ENCODE data around the gene RAP2B.

RAP2B gene

GRCh38 chr3:153158961-153159735, 2.9 kb upstream of the RAP2B start:
- H3K4me3 ChIP-seq (ENCODE audit: low read length), result no peak overlapping the region
- DNase-seq (ENCODE audit: low read depth, low spot score), result no peak

DNA sequence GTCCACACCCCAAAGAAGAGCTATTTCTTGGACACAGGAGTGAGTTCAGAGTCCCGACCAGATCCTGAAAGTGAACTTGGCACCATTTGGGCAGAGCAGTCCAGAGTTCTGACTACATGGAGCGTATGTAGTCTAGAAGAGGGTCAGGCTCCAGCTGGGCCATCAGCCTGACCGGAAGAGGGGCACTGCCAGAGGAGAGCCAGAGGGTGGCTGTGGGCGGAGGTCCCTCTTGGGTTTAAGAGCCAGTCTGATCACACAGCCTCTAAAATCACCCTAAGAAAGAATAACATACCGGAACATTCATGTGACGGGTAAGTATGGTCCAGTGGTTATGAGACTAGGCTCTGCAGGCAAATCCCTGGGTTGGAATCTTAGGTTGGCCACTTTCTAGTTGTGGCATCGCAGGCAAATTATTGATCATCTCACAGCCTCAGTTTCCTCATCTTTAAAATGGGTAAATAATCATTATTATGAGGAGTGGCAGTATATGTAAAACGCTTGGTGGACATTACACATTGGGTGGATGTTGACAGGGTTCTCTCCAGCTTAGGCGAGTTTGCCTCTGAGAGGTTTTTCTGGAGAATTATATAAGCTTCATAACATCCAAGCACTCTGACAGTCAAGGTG, 2.1 kb upstream of the RAP2B start:
- DNase-seq (ENCODE audit: low read depth, low spot score), result no peak
- H3K4me3 ChIP-seq (ENCODE audit: low read length), result peak overlapping the region; percentile 88

DNA sequence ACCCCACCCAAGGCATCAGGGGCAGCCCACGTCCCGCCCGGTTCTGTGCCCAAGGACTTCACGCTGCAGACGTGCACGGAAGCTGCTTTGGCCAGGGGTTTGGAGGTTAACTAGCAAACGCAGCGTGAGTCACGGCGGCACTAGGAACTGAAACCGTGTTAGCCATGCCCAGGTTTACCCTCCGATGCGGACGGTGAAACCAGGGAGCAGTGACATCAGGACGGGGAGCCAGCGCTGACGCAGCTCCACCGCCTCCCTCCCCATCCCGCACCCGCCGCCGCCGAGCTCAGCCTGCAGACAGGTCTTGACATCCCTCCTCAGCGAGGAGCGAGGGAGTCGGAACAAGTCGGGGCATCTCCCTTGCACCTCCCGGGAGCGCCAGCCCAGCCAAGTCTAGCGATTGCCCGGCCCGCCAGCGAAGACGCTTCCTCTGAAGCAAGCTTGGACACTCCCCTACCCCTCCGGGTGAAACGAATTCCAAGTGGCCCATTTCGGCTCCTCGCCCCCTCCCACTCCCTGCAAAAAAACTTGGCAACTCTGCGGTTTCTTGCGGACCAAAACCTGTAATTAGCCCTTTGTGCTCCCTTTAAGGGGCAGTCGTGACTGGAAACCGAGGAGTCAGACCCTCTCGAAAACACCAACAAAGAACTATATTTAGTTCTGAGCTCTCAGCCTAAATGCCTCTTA, 1.4 kb upstream of the RAP2B start:
- peak overlapping the region; percentile 88 for H3K4me3 ChIP-seq (ENCODE audit: low read length)
- peak; percentile 9 for DNase-seq (ENCODE audit: low read depth, low spot score)

- DNase-seq (ENCODE audit: low read depth, low spot score), result peak; percentile 99
- H3K4me3 ChIP-seq (ENCODE audit: low read length), result peak overlapping the region; percentile 88
These were observed 800 bp upstream of the RAP2B start for GRCh38 chr3:153161138-153161713.

GRCh38 chr3:153162513-153163392, 727 bp downstream of the RAP2B start:
- peak overlapping the region; percentile 88 for H3K4me3 ChIP-seq (ENCODE audit: low read length)
- no peak for DNase-seq (ENCODE audit: low read depth, low spot score)

GRCh38 chr3:153163393-153163724, 1.3 kb downstream of the RAP2B start:
- DNase-seq (ENCODE audit: low read depth, low spot score), result no peak
- peak overlapping the region; percentile 88 for H3K4me3 ChIP-seq (ENCODE audit: low read length)

DNA sequence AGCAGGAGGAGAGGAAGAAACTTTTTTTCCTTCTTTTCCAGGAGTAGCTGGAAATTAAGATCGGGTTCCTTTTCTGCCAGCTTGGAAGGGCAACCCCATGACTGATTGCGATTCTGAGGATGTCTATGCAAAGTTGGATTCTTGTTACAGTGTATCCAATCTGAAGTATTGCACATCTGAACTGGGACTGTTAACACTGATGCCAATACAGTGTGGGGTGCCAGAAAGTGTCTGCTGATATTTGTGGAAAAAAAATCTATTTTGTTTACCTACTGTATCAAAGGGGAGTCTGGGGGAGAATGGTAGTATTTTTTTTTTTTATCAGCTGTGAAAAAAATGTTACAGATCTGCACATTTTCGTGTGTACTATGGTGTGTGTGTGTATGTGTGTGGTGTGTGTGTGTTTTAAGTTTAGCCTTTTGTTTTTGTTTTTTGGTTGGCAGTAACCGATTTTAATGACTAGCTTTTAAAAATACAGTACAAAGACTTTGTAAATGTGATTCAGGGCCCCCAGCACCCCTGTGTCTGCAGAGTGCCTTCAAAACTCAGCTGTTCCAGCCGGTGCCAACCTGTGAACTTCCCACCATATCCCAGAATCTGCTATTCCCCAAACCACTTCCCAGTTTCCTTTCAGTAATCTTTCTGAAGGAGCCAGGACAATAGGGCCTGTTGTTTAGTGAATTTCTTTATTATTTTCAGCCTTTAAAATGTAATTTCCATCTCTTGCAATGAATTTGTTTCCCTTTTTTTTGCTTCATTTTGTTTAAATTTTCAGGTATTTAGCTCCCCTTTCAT, 1.9 kb downstream of the RAP2B start:
- DNase-seq (ENCODE audit: low read depth, low spot score), result no peak
- H3K4me3 ChIP-seq (ENCODE audit: low read length), result no peak overlapping the region

GRCh38 chr3:153165261-153165681, 3.2 kb downstream of the RAP2B start:
- H3K4me3 ChIP-seq (ENCODE audit: low read length), result no peak overlapping the region
- peak; percentile 28 for DNase-seq (ENCODE audit: low read depth, low spot score)

DNA sequence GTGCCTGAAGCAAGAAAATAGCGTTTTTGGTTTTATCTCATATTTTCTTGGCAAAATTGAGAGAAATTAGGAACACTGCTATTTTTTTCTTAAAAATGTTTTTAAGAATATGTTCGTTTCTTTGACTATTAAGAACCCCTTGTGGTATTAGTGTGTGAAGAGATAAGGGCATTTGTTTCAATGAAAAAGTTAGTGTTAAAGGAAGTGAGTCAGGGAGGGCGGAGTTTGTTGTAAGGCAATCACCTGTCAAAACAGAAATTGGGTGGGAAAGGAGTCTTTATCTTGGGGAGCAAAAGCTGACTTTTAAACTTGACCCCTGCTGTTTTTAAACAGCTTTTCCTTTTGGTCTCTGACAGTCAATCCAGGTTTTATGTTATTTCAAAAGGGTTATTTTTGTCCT, 4.2 kb downstream of the RAP2B start:
- H3K4me3 ChIP-seq (ENCODE audit: low read length), result no peak overlapping the region
- DNase-seq (ENCODE audit: low read depth, low spot score), result peak; percentile 27

DNA sequence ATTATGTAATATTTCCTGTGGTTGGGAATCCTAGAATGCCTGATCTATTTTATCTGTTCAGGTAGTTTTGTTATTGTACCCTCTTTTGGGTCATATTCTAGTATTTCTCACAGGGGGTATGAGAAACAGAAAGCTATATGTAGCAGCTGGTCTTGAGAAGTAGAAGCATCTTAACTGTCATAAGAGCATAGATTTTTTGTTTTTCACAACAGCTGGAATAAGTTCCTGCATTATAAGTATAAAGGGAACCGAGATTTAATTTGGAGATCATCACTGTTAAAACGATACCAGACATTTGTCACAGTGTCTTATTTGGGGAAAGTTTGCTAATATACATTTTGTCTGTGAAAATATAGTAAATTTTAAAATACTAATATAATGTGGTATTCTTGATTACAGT, 4.8 kb downstream of the RAP2B start:
- no peak overlapping the region for H3K4me3 ChIP-seq (ENCODE audit: low read length)
- DNase-seq (ENCODE audit: low read depth, low spot score), result no peak

DNA sequence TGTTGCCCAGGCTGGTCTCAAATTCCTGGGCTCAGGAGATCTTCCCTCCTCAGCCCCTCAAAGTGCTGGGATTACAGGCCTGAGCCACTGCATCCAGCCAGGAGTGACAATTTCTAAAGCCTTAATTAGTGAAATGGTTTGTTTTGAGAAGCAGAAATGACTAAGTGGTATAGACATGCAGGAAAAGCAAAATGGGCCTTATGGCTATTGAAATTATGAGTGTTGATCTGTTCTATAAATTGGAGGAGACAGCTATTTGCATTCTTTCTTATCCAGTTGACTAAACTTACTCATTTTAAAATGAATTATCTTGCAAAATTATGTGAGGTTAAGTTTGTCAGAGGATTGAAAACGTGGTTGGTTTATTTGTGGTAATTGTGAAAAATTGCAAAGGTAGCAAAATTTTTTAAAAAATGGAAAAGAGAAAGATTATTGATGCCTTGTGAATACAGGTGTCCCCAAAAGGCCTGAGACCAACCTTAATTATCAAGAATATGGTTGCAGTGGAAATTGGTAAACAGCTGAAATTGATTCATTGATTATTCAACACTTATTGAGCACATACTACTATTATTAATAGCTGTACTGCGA, 7.9 kb downstream of the RAP2B start:
- DNase-seq (ENCODE audit: low read depth, low spot score), result no peak
- no peak overlapping the region for H3K4me3 ChIP-seq (ENCODE audit: low read length)

GRCh38 chr3:153171256-153171655, 9.2 kb downstream of the RAP2B start:
- H3K4me3 ChIP-seq (ENCODE audit: low read length), result no peak overlapping the region
- DNase-seq (ENCODE audit: low read depth, low spot score), result no peak

GRCh38 chr3:153171918-153172317, 9.9 kb downstream of the RAP2B start:
- H3K4me3 ChIP-seq (ENCODE audit: low read length), result no peak overlapping the region
- no peak for DNase-seq (ENCODE audit: low read depth, low spot score)

- DNase-seq (ENCODE audit: low read depth, low spot score), result no peak
- H3K4me3 ChIP-seq (ENCODE audit: low read length), result no peak overlapping the region
These were observed 11.1 kb downstream of the RAP2B start for GRCh38 chr3:153172796-153173757.

DNA sequence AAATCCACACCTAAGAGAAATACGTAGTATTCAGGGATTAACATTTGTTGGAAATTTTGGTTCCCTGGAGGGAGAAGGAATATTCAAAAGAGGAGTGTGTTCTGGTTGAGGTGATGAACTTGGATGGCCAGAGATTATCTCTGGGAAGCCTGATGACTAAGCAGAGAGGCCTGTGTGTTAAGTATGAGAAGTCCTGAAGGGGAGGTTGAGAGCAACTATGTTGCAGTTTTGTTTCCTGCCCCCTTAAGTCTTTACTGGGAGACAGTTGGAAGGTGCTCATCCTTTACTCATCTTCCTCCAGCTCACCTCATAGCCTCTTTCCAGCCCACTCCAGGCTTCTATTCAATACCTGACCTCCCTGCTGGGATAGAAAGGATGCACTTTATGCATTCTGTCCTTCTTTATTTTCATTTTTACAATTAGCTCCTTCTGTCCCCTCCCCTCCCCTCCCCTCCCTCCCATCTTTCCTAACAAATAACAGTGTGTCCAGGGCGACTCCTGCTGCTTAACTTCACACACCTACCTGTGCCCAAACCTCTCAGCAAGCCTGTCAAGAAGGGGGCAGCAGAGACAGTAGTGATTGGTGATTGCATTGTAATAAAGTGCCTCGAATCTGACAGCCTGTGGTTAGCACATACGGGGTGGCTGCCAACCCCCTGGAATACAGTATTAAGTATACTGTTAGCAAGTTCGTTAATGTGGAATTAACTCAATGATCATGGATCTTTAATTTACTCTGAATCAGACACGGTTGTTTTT, 11.9 kb downstream of the RAP2B start:
- DNase-seq (ENCODE audit: low read depth, low spot score), result no peak
- H3K4me3 ChIP-seq (ENCODE audit: low read length), result no peak overlapping the region

DNA sequence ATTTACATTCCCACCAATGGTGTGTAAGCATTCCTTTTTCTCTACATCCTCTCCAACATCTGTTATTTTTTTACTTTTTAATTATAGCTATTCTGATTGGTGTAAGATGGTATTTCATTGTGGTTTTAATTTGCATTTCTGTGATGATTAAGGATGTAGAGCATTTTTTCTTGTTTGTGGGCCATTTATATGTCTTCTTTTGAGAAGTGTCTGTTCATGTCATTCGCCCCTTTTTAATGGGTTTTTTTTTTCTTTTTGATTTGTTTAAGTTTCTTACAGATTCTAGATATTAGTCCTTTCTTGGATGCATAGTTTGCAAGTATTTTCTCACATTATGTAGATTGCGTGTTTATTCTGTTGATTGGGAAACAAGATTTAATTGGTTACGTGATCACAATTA, 14.2 kb downstream of the RAP2B start:
- no peak overlapping the region for H3K4me3 ChIP-seq (ENCODE audit: low read length)
- no peak for DNase-seq (ENCODE audit: low read depth, low spot score)

All from Jurkat, Clone E6-1 (cell line).